Midbrain (tissue), 1 donor: ENCODE measurements around the gene RIMS4.

Source experiments
- DNase-seq: peaks from one replicate; lab custom pipeline; 2025; lab: John Stamatoyannopoulos, UW

RIMS4 gene

DNA sequence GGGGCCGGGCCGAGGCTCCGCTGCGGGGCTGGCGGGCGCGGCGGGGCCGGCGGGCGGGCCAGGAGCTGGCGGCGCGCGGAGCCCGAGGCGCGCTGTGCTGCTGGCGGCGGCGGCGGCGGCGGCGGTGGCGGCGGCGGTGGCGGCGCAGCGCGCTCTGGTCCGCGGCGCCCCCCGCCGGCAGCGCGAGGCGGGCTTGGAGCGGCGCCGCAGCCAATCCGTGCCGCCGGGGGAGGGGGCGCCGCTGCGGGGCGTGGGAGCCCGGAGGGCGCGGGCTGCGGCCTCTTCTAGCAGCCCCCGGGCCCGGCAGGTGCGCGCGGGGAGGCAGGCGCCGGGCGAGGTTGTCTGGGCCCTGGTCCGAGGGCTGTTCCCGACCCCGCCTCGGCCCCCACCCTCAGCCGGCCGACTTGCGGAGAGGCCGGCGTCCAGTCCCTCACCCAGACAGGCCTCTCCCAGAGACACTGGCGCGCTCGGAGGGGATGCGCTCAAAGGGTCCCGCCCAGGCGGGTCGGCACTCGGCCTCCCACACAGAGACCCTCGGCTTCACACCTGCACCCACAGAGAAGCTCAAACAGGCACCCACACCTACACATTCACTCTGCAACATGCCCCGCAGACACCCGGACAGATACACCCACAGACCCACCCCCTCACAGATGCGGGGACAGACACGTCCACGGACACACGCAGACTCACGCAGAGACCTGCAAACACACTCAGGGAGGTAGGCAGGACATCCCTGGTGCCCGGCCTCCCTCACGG, at the start of gene RIMS4:
RIMS4 (minus strand) TSS at position 156 of the 759 bp plus-strand sequence. CDS start 275 bp downstream, outside the sequence.
- DNase-seq = no peak

DNA sequence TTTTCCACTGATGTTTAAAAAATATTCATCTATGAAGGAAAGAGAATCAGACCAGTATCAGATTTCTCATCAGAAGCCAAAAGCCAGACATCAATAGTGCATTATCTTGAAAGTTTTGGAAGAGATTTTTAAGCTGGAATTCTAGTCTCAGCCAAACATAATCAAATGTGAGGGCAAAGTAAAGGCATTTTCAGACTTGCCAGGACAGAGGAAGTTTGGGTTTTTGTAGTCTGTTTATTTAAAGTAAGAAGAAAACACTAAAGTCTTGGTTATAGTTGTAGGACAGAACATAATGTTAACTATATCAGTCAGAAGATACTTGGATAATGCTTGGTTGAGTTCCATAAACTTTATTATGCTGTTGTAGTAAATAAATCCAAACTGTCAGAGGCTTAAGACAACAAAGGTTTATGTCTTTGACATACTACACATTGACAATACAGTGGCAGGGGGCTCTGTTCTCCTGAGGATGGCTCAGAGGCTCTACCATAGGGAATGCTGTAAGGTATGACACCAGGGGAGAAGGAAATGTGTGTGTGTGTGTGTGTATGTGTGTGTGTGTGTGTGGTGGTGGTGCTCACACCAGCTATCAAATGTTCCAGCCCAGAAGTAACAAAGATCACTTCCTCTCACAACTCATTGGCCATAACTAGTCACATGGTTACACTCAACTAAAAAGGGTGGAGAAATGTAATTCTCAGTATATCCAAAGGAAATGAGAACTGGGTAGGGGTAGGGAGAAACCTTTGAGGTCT, 48.4 kb upstream of the RIMS4 start:
- no peak for DNase-seq

DNA sequence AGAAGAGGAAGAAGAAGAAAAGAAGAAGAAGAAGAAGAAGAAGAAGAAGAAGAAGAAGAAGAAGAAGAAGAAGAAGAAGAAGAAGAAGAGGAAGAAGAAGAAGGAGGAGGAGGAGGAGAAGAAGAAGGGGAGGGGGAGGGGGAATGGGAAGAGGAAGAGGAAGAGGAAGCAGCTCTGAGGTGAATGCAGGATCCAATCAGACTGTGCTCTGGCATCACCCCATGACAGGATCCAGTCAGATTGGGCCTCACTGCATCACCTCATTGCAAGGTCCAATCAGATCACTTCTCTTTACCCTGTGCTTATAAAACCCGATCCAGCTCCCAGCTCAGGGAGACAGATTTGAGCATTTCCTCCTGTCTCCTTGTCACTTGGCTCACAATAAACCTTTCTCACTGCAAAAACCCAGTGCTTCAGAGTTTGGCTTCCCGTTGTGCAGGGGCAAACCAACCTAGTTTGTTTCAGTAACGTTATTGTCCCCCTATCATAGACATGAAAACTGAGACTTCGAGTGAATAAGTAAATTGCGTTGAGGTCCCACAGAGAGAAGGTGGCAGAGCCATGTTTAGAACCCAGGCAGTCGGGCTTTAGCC, 46.6 kb upstream of the RIMS4 start:
- DNase-seq = no peak

DNA sequence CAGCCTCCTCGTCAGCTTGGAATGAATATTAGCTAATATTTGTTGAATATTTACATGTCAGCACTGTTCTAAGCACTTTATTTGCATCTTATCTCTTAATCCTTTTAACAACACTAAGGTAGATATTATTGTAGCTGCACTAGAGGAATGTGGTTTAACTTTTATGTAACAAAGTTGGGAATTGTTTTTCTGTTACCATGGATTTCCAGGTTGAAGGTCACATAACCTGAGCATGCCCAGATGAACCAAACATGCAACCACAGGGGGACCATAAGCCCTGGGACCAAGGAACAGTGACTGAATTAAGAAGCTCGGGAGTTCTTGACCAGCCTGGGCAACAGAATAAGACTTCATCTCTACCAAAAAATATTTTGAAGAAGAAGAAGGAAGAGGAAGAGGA, 46.1 kb upstream of the RIMS4 start:
- DNase-seq = no peak

DNA sequence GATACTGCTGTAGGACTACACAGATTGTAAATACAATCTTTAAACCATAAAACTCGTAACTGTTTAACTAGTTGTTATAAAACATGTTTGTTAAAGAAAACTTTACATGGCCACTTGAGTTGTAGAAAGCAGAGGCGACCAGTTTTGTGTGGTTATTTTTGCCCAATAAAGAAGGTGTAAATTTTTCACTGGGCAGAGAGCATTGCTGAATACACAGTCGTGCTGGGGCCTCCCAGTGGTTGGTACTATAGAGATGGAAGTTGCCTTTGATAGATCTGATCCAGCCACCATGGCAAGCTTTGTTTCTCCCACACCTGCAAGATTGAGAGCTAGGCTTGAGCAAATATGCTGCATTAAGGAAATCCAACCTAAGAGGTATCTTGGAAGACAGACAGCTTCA, 41.2 kb upstream of the RIMS4 start:
- DNase-seq = no peak

DNA sequence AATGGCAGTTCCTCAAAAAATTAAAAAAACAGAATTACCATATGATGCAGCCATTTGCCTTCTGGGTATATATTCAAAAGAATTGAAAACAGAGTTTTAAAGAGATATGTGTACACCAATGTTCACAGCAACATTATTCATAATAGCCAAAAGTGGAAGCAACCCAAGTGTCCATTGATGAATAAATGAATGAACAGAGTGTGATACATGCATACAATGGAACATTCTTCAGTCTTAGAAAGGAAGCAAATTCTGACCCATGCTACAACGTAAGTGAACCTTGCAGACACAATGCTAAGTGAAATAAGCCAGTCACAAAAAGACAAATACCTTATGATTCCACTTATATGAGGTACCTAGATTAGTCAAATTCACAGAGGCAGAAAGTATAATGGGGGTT, 40.5 kb upstream of the RIMS4 start:
- DNase-seq = no peak

DNA sequence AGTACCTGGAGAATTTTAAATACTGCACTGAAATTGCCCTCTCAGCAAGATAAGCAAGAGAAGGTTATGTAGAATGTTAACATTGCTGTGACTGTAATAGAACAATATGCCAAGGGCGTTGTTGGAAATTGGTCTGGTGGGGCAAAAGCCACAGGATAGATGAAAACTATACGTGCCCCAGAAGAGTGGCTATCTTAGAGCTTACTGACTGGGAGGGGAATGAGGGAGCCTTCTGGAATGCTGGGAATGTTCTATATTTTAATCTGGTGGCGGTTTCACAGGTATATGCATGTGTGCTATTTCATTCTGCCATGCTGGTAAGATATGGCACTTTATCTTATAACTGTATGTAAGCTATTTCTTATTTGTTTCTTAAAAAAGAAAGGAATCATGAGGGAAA, 39.9 kb upstream of the RIMS4 start:
- DNase-seq = no peak

DNA sequence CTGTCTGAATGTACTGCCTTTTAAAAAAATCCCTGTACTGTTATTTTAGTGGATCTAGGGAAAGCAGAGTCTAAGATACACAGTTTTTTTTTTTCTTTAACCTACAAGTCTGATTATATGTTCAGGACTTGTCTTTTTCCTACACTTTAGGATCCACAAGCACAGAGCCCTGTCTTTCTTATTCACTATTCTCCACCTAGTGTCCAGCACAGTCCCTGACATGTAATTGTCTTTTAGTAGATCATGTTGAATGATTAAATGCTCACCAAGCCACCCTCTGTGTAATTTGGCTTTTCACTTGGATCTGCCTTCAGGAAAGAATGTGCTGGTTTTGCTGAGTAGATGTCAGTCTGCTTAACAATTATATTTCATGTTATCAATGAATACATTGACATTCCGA, 39.4 kb upstream of the RIMS4 start:
- DNase-seq = no peak

DNA sequence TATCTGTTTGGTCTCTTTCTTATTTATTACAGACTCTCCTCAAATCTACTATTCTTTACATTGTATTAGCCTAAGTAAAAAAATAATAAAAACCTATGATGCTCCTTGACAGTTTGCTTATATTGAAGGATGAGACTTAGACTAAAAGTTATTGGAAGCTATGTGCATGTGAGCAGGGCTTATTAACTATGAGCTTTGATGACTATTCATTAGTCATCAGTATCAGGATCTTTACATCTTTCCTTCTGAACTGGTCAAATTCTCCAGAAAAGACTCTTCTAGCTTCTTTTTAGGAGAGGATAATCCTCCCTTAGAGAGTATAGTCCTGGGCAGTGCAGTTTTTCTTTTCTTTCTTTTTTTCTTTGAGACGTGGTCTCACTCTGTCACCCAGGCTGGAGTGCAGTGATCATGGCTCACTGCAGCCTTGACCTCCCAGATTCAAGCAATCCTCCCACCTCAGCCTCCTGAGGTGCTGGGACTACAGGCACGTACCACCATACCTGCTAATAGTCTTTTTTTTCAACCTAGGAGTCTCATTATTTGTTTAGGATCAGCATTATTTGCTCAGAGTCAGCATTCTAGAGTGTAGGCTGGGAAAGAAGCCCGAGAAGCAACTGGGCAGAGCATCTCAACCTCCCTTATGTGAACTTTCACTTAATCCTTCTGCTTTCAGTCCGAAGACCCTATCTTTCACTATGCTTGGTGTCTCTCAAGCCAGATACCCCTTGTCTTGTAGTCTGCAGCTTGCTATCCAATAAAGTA, 38.1 kb upstream of the RIMS4 start:
- DNase-seq = no peak

DNA sequence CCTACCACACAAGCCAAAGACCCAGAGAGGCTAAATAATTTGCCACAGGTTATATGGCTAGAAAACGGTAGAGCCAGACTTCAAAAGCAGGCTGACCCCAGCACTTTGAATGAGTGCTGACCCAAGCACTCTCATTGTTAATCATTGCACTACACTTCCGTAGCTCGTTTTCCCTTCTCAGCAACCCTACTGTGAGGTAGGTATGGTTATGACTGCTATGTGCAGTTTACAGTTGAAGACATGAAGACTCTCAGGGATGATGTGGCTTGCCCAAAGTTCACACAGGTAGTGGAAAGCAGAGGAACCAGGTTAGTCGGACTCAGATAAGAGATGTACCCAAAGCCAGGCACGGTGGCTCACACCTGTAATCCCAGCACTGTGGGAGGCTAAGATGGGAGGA, 33.5 kb upstream of the RIMS4 start:
- DNase-seq = no peak

DNA sequence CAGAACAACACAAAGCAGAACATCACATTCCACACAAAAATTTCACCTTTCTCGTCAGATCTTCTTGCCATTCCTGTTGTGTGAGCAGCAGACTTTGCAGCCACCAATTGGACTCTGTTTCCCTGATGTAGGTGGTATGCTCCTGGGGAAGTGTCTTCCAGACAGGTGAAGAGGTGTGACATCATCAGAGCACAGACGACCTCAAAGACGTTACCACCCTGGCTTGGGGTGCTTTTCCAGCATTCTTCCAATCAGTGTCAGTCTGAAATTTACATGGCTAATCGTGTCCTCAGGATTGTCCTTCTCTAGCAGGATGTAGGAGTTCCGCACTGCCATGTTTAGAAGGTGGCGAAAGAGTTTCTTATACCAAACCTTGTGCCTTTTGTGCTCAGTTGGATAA, 31.6 kb upstream of the RIMS4 start:
- no peak for DNase-seq

DNA sequence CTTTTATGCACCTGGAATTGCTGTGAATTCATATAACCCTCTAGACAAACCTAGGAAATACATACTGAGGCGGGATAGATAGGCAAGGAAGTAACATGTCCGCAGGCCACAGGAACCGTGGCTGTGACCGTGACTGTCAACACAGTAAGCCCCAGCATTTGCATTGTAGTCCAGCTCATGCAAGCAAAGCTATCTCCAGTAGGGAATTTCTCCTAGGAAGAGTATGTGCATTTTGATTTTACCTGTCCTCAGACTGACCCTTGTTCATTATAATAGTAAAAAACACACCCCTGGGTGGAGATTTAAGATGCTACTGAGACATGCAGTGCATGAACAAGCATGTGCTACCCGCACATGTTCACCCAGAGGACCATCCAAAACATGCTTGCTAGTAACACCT, 30.5 kb upstream of the RIMS4 start:
- no peak for DNase-seq

DNA sequence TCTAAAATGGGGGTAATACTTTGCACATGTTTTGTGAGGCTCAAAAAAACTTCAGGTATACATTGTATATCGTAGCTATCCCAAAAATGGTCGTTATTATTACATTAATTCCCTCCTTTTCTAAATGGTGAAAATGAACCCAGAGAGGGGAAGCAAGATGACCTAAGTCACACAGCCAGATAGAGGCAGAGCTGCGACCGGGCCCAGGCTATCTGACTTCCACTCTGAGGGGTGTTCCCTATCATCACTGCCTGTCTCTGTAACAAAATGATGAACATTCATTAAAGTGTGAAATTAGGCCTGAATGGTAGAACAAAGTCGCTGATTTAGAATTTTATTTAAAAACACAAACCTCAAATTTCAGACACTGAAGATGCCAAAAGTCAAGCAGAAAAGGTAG, 29.1 kb upstream of the RIMS4 start:
- no peak for DNase-seq

DNA sequence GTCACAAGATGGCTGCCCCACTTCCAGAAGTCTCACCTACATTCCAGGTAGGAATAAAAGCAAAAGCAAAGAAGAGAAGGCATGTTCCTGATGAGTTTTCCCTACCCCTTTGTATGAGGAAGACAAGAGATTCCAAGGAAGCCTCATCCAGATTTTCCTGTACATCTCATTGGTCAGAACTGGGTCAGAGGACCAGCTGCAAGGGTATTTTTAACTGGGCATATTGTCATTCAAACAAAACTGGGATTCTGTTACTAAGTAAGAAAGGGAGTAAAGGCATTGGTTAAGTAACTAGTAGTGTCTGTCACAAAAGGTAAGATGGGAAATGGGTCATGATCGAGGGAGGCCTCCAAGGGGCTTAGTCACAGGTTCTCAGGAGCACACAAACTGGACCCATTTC, 28.2 kb upstream of the RIMS4 start:
- no peak for DNase-seq

DNA sequence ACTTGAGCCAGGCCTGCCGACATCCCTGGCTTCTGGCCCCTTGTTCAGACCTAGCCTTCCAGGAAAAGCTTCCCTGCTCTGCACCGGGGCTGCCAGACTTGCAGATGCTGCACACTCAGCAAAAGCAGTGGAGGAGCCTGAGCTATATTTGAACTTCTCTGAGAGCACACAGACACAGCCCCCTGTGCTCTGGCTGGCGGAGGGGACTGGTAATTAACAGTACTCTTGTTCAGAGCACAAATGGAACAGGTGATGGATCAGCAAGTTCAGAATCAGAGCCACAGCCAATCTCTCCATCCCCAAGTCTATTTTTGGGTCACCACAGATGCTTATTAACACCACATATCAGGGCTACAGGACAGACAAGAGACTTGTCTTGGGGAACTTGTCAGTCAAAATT, 27.6 kb upstream of the RIMS4 start:
- no peak for DNase-seq

DNA sequence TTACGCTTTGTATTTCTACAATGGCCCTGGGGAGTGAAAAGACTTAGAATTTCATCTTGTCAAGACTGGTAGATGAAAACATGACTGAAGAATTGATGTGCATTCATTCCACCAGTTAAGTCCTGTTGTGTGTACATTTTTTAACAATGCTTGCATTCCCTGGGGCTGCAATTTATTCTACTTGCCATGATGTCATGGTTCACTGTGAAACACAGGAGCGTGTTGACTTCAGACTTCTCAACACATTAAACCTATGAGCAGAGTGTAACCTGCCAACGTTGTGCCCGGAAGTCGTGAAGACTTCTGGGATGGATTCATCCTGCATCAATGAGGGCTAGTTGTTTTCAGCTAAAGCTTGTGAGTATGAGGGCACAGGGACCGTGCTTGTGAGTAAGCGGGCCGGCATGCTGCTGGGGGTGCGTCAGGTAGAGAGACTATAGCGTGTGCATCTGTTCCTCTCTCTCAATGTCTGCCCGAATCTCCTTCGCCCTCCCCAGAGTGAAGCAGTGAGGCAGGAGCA, 26.3 kb upstream of the RIMS4 start:
- no peak for DNase-seq

DNA sequence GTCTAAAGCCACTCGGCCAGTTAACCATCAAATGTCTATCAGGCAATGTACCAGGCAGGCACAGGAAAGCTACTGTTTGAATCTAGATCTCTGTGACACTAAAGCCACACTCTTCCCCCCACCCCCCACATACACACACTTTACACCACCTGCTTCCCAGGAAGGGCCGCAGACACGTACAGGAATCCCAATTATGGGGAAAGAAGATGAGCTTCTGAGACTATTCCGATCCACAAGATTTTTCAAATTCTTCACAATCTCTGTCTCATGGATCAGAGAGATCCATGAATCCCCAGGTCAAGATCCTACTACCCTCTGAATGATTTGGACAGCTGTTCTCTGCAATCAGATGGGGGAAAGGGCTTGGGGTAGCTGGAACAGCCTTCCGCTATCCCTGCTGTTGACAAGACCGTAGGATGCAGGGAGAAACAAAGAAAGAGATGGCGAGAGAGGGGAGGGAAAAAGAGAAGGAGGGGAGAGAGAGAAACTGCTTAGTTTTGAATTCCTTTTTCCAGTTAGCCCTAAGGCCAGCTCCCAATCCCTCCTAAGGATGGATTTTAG, 25.4 kb upstream of the RIMS4 start:
- no peak for DNase-seq

DNA sequence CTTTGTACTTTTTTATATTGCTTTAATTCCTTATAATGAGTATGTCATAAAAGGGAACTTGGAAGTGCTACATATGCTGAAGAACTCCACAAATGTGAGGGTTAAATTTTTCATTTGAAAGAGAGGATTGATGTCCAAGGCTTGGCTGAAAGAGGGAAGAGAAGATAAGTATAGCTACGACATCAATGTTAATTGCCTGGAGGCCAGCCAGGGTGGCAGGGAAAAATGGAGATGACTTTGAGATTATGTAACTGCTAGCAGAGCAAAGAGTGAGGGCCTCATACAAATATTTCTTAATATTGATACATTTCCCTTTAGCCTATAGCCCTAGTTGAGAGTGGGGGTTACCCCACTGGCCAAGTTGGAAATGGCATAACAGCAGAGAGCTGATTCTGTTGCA, 24.8 kb upstream of the RIMS4 start:
- no peak for DNase-seq

DNA sequence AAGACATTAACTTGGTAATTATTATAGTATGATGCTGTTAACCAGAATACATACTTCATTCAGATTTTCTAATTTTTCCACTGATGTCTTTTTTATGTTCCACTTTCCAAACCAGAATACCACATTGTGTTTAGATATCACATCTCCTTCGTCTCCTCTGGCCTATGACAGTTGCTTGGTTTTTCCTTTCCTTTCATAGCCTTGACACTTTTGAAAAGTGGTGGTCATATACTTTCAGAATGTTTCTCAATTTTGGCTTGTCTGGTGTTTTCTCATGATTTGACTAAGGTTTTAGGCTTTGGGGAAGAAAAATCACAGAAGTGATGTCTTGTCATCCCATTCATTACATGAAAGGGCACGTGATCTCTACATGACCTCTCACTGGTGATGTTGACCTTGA, 24.3 kb upstream of the RIMS4 start:
- DNase-seq = no peak

DNA sequence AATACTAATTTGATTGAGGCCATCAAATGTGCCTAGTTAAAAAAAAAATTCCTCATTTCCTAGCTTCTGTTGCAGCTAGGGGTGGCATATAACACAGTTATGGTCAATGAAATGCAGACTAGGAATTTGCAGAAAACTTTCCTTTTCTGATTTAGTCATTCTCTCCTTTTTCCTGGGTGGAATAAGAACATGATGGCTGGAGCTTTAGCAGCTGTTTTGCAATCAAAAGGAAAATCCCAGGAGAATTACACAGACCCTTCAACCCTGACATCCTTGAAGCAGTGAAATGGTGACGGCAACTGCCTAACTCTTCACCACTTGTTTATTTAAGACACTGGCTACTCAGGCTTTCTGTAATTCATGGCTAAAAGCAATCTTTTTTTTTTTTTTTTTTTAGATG, 23.1 kb upstream of the RIMS4 start:
- DNase-seq = no peak

DNA sequence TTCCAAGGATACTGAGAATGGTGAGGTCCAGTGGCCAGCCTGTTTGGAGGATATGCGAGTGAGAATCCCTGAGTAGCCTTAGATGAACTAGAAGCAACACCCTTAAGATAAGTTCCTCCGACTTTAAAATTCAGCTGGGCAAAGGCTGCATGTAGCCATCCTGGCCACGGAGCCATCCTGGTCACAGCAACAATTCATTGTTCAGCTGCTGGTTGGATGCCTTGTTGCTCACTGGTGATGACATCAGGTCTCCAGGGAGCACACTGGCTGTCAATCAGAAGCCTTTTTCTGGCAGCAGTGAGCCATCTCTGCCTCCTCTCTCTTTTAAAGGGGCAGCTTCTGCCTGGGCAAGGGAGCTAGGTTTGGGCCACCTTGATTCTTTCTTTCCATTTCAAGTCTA, 22.4 kb upstream of the RIMS4 start:
- DNase-seq = peak; percentile 35

DNA sequence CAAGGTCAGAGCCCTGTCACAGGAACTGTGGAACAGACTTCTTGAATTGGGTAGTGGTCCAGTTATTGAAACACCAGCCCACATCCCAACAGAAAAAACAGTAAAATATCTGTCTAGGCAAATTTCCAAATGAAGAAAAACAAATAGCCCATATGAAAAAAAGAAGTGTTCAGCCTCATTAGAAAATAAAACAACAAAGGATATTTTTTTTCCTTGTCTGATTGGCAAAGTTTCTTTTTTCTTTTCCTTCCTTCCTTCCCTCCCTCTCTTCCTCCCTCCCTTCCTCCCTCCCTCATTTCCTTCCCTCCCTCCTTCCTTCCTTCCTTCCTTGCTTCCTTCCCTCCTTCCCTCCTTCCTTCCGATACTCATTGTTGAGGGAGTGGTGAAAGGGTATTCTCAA, 20.6 kb upstream of the RIMS4 start:
- no peak for DNase-seq
